Esophagus (tissue), 2 donors: Measurements from ENCODE around the gene PRICKLE3. TPM values are rescaled to one million over a fixed set of nuclear protein-coding genes. Genes with fewer than 3 reads are reported as not detected.

Source experiments
- H3K27ac ChIP-seq, 2 donors: one replicate each; pipeline ENCODE4 v1.5.1; 2013; ENCODE audit warnings: low read depth in 2 of 2, mild to moderate bottlenecking in 2 of 2, inconsistent platforms in 1 of 2, low read length in 1 of 2, moderate library complexity in 1 of 2
- H3K27me3 ChIP-seq, 2 donors: one replicate each; pipeline ENCODE4 v1.6.1; 2013; ENCODE audit warnings: low read length in 2 of 2, control low read depth in 1 of 2, mild to moderate bottlenecking in 1 of 2; ENCODE audit not compliant: insufficient read depth in 2 of 2, control insufficient read depth in 1 of 2
- H3K36me3 ChIP-seq, 2 donors: one replicate each; pipeline ENCODE4 v1.6.1; 2013; ENCODE audit warnings: low read length in 1 of 2; ENCODE audit not compliant: control insufficient read depth in 2 of 2, insufficient read depth in 2 of 2
- H3K4me1 ChIP-seq, 2 donors: one replicate each; pipeline ENCODE4 v1.6.1; 2013; ENCODE audit warnings: low read length in 1 of 2; ENCODE audit not compliant: control insufficient read depth in 2 of 2, insufficient read depth in 2 of 2
- H3K4me3 ChIP-seq, 2 donors: one replicate each; pipeline ENCODE4 v1.5.1; 2013; ENCODE audit warnings: low read length in 2 of 2, mild to moderate bottlenecking in 2 of 2, low read depth in 1 of 2, moderate library complexity in 1 of 2
- H3K9me3 ChIP-seq, 2 donors: one replicate each; pipeline ENCODE4 v1.6.1; 2013; ENCODE audit warnings: mild to moderate bottlenecking in 2 of 2, low read depth in 1 of 2, low read length in 1 of 2, moderate library complexity in 1 of 2; ENCODE audit not compliant: control insufficient read depth in 2 of 2, insufficient read depth in 1 of 2
- WGBS, 2 donors: extraction: QIAGEN DNeasy Blood & Tissue Kit; methylation state at CpG; one replicate each; pipeline ENCODE4 v1.1.7; 2013; 5-methylcytosine and 5-hydroxymethylcytosine counted together
- polyA plus RNA-seq, 2 donors: library from polyadenylated mRNA; stranded (reverse); fragments of 200-250 nt; gene quantifications; one replicate each; pipeline ENCODE4 v1.2.3, GENCODE V29; 2013
- donor health status: healthy with polysubstance abuse.
- donor health status: Bipolar disorder and iron deficiency.

PRICKLE3 gene
- polyA plus RNA-seq, 2 donors, result 12.2 to 14.2 TPM

GRCh38 chrX:49187526-49187925, 1.4 kb upstream of the PRICKLE3 start:
- Histone ChIP-seq H3K27ac (peak overlapping the region; percentile 88 to 95), H3K4me3 (no peak overlapping the region), H3K9me3 (peaks cover 0 to 2% of the 10 kb centered on the region in 2 donors), H3K4me1 (peaks cover 0 to 11% of the 10 kb centered on the region in 2 donors), H3K27me3 (no peaks in the 10 kb centered on the region), H3K36me3 (peaks cover 0 to 3% of the 10 kb centered on the region in 2 donors)
- 74 to 87% methylated on average over 10 of the region's 10 CpGs for WGBS, 2 donors

DNA sequence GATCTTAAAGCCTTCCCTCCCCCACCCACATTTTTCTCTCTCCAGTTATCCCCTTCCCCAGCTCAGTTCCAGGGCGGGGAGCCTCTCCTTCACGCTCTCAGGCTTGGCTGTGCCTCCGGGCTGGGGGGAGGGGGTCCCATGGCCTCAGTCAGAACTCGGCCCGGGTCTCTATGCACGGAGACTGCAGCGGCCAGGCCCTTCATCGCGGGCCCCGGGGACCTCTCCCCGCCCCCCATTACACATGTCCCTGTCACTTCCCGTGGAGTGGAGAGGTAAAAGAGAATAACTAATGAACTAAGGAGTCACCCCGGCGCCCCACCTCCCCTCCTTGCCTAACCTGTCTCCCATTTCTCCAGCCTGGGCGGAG, 838 bp upstream of the PRICKLE3 start:
- Histone ChIP-seq H3K27me3 (no peaks in the 10 kb centered on the region), H3K4me3 (no peak overlapping the region), H3K27ac (peak overlapping the region; percentile 88 to 95), H3K4me1 (peaks cover 0 to 11% of the 10 kb centered on the region in 2 donors), H3K9me3 (peaks cover 0 to 2% of the 10 kb centered on the region in 2 donors), H3K36me3 (peaks cover 0 to 3% of the 10 kb centered on the region in 2 donors)
- 43 to 70% methylated on average over 15 of the region's 15 CpGs for WGBS, 2 donors

- peaks cover 0 to 11% of the 10 kb centered on the region in 2 donors for H3K4me1 ChIP-seq
- H3K9me3 ChIP-seq, result no peaks in the 10 kb centered on the region
- peak overlapping the region; percentile 88 to 95 for H3K27ac ChIP-seq
- peaks cover 0 to 7% of the 10 kb centered on the region in 2 donors for H3K36me3 ChIP-seq
- 6 to 40% methylated on average over 39 to 46 of the region's 46 CpGs for WGBS, 2 donors
- H3K4me3 ChIP-seq, result peak overlapping the region; percentile 62 to 81
- H3K27me3 ChIP-seq, result no peaks in the 10 kb centered on the region
Measured at GRCh38 chrX:49184294-49185281, 1.6 kb downstream of the PRICKLE3 start.

GRCh38 chrX:49183701-49184281, 2.4 kb downstream of the PRICKLE3 start:
- H3K4me3 ChIP-seq, result peak overlapping the region in 1 of 2 donors; percentile 14

DNA sequence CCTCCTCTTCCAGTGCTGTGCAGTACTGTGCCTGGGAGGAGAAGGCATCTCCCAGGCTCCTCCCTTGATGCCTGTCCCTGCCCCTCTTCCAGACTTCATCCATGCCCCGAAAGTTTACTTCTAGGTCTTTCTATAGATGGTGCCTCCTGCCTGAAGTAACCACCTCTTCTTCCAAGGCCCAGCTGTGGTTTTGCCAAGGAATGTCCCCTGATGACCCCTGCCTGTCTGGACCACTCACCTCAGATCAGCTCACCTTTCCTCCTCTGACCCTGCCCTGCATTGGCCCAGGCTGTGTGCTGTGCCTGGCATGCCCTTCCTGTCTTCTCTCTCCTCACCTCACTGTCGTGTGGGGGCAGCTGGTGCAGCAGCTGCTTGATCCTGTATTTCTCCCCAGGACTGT, 6.8 kb downstream of the PRICKLE3 start:
- Histone ChIP-seq H3K9me3 (no peaks in the 10 kb centered on the region), H3K27ac (no peak overlapping the region), H3K36me3 (peaks cover 0 to 28% of the 10 kb centered on the region in 2 donors), H3K4me3 (no peak overlapping the region), H3K27me3 (no peaks in the 10 kb centered on the region), H3K4me1 (peaks cover 0 to 12% of the 10 kb centered on the region in 2 donors)
- 75 to 92% methylated on average over 2 of the region's 2 CpGs for WGBS, 2 donors

More at GRCh38 chrX:49183701-49184281, 2.4 kb downstream of the PRICKLE3 start:
- H3K36me3 ChIP-seq, result peaks cover 0 to 13% of the 10 kb centered on the region in 2 donors
- H3K27ac ChIP-seq, result peak overlapping the region in 1 of 2 donors; percentile 88
- no peaks in the 10 kb centered on the region for H3K9me3 ChIP-seq
- WGBS, 2 donors, result 74 to 83% methylated on average over 18 of the region's 18 CpGs
- no peaks in the 10 kb centered on the region for H3K27me3 ChIP-seq
- peaks cover 0 to 11% of the 10 kb centered on the region in 2 donors for H3K4me1 ChIP-seq

GRCh38 chrX:49178537-49178936, 7.6 kb downstream of the PRICKLE3 start:
- peak overlapping the region in 1 of 2 donors; percentile 78 for H3K27ac ChIP-seq
- 73 to 85% methylated on average over 3 of the region's 3 CpGs for WGBS, 2 donors

DNA sequence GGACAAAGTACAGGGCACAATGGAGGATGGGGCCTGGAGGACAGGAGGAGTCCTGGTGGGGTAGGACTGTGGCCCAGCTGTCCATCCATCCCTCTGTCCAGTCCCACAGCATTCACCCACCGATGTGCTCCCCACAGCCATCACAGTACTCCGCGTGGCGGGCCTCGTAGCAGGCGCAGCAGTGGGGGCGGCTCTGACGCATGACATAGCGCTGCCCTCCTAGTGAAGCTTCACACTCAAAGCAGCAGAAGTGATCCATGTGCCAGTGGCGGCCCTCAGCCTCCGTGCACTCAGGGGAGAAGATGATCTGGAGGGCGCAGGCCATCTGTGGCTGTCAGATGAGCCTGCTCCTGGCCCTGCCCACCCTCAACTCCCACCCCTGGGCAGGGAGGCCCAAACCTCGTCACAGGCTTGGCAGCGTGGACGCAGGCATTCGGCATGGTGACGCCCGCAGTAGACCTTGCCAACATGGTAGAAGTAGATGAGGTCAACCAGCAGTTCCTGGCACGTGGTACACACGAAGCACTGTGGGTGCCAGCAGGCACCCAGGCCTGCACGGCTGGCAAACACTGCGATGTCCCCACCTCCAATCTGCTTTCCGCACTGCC, 8.2 kb downstream of the PRICKLE3 start:
- Histone ChIP-seq H3K4me1 (peaks cover 0 to 11% of the 10 kb centered on the region in 2 donors), H3K27me3 (no peaks in the 10 kb centered on the region), H3K9me3 (no peaks in the 10 kb centered on the region), H3K4me3 (no peak overlapping the region), H3K27ac (peak overlapping the region; percentile 78 to 83), H3K36me3 (peaks cover 0 to 32% of the 10 kb centered on the region in 2 donors)
- 77 to 89% methylated on average over 23 of the region's 23 CpGs for WGBS, 2 donors

More at GRCh38 chrX:49178537-49178936, 7.6 kb downstream of the PRICKLE3 start:
- H3K4me3 ChIP-seq, result no peak overlapping the region
- H3K4me1 ChIP-seq, result peaks cover 0 to 12% of the 10 kb centered on the region in 2 donors
- H3K9me3 ChIP-seq, result no peaks in the 10 kb centered on the region
- peaks cover 0 to 29% of the 10 kb centered on the region in 2 donors for H3K36me3 ChIP-seq
- H3K27me3 ChIP-seq, result no peaks in the 10 kb centered on the region

- Histone ChIP-seq H3K27ac (peak overlapping the region; percentile 78 to 83), H3K4me1 (peaks cover 0 to 11% of the 10 kb centered on the region in 2 donors), H3K4me3 (no peak overlapping the region), H3K27me3 (no peaks in the 10 kb centered on the region), H3K36me3 (peaks cover 0 to 31% of the 10 kb centered on the region in 2 donors), H3K9me3 (no peaks in the 10 kb centered on the region)
- WGBS, 2 donors, result 40 to 64% methylated on average over 4 of the region's 4 CpGs
Measured at GRCh38 chrX:49177338-49177833, 8.8 kb downstream of the PRICKLE3 start.
